Upper lobe of right lung (tissue), 1 donor: Measurements from ENCODE around the gene GALE. TPM values are rescaled to one million over a fixed set of nuclear protein-coding genes. Genes with fewer than 3 reads are reported as not detected.
A peak's percentile ranks its signal among the peaks of the same experiment; 100 is the strongest.

Source experiments
- ATAC-seq: fragments of 200-7000 bp; cut with Tn5 transposase; one replicate; pipeline ENCODE4 v1.9.1; 2020; ENCODE audit warnings: mild to moderate bottlenecking, moderate library complexity
- DNase-seq: peaks from one replicate; pipeline ENCODE4 v3.0.0-alpha.2; 2020
- H3K27ac ChIP-seq: fragments of 200-600 bp; one replicate; pipeline ENCODE4 v1.8.0; 2022
- H3K27me3 ChIP-seq: fragments of 200-600 bp; one replicate; pipeline ENCODE4 v1.8.0; 2022; ENCODE audit warnings: mild to moderate bottlenecking
- H3K36me3 ChIP-seq: fragments of 200-600 bp; one replicate; pipeline ENCODE4 v1.8.0; 2022
- H3K4me1 ChIP-seq: fragments of 200-600 bp; one replicate; pipeline ENCODE4 v1.8.0; 2022
- H3K4me3 ChIP-seq: fragments of 200-600 bp; one replicate; pipeline ENCODE4 v1.8.0; 2022; ENCODE audit warnings: mild to moderate bottlenecking
- H3K9me3 ChIP-seq: fragments of 200-600 bp; one replicate; pipeline ENCODE4 v1.8.0; 2022
- CTCF ChIP-seq: fragments of 200-600 bp; IDR thresholded peaks from one replicate; pipeline ENCODE4 v1.8.0; 2022; ENCODE audit warnings: antibody characterized with exemption
- intact Hi-C: fragments of 100-400 bp; cut with DNase I; formaldehyde crosslinking; loops from one replicate; pipeline ENCODE4 v1.11.0; 2022
- total RNA-seq: library from RNA; stranded (reverse); fragmentation: NEBNext Ultra II Directional; extraction: Animal tissue kit (Norgen Biotek cat#: 25700); gene quantifications from one replicate; pipeline ENCODE4 v1.2.1, GENCODE V29; 2021
- donor health status: DM: no; HTN: yes; CAD: no; lungs with severe emphysema.

The GALE gene
- total RNA-seq, 1 donor from 2014 or later = 62.9 TPM

- peak; percentile 67 for DNase-seq
- intact Hi-C loops = no loop called here
- no peak for TF ChIP-seq CTCF
- Histone ChIP-seq H3K27ac (peak overlapping the region; percentile 17), H3K4me1 (peaks cover 25% of the 10 kb centered on the region), H3K36me3 (peaks cover 54% of the 10 kb centered on the region), H3K4me3 (peak overlapping the region; percentile 91), H3K27me3 (no peaks in the 10 kb centered on the region), H3K9me3 (no peaks in the 10 kb centered on the region)
- ATAC-seq = no peak
Measured at GRCh38 chr1:23792151-23792945, 8.2 kb downstream of the GALE start.

- ATAC-seq = peak; percentile 31
- H3K36me3 ChIP-seq = peaks cover 55% of the 10 kb centered on the region
Measured at GRCh38 chr1:23791516-23792047, 9.0 kb downstream of the GALE start.

GRCh38 chr1:23790696-23791515 lies 9.6 kb downstream of the GALE start, which contains the start of gene LYPLA2:
Gene LYPLA2 (plus strand): TSS chr1:23791145. CDS start chr1:23792683, 1,538 bp downstream.
- peaks cover 25% of the 10 kb centered on the region for H3K4me1 ChIP-seq
- no peak for TF ChIP-seq CTCF
- peak within 1 kb of the TSS; percentile 91 for H3K4me3 ChIP-seq
- peaks cover 56% of the 10 kb centered on the region for H3K36me3 ChIP-seq
- ATAC-seq (peak; percentile 92), DNase-seq (peak; percentile 97)
- intact Hi-C loops = no loop called here
- H3K27ac ChIP-seq = peak within 1 kb of the TSS; percentile 82
- no peaks in the 10 kb centered on the region for H3K27me3 ChIP-seq
- H3K9me3 ChIP-seq = no peaks in the 10 kb centered on the region

More at GRCh38 chr1:23791516-23792047, 9.0 kb downstream of the GALE start:
- no peaks in the 10 kb centered on the region for H3K9me3 ChIP-seq
- H3K27me3 ChIP-seq = no peaks in the 10 kb centered on the region
- peak; percentile 72 for DNase-seq
- intact Hi-C loops = no loop called here
- no peak for TF ChIP-seq CTCF
- H3K4me1 ChIP-seq = peaks cover 25% of the 10 kb centered on the region
- peak overlapping the region; percentile 82 for H3K27ac ChIP-seq
- H3K4me3 ChIP-seq = peak overlapping the region; percentile 91

- H3K4me3 ChIP-seq = no peak overlapping the region
- intact Hi-C loops = no loop called here
- ATAC-seq = no peak
- no peaks in the 10 kb centered on the region for H3K27me3 ChIP-seq
- no peak for DNase-seq
- no peak for TF ChIP-seq CTCF
- no peak overlapping the region for H3K27ac ChIP-seq
- no peaks in the 10 kb centered on the region for H3K9me3 ChIP-seq
- peaks cover 24% of the 10 kb centered on the region for H3K4me1 ChIP-seq
- H3K36me3 ChIP-seq = peaks cover 60% of the 10 kb centered on the region
Measured at GRCh38 chr1:23788695-23789094, 11.9 kb downstream of the GALE start.

- Histone ChIP-seq H3K4me3 (no peak overlapping the region), H3K4me1 (peaks cover 15% of the 10 kb centered on the region), H3K27me3 (no peaks in the 10 kb centered on the region), H3K36me3 (peaks cover 58% of the 10 kb centered on the region), H3K9me3 (no peaks in the 10 kb centered on the region), H3K27ac (no peak overlapping the region)
- no peak for ATAC-seq
- TF ChIP-seq CTCF = no peak
- intact Hi-C loops = no loop called here
- DNase-seq = no peak
Measured at GRCh38 chr1:23787701-23788100, 12.9 kb downstream of the GALE start.
